Measurements from ENCODE around the gene ZNF780B.

Gene ZNF780B

DNA sequence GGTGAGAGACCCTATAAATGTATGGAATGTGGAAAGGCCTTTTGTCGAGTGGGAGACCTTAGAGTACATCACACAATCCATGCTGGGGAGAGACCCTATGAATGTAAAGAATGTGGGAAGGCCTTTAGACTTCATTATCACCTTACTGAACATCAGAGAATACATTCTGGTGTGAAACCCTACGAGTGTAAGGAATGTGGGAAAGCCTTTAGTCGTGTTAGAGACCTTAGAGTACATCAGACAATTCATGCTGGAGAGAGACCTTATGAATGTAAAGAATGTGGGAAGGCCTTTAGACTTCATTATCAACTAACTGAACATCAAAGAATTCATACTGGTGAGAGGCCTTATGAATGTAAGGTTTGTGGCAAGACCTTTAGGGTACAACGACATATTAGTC lies 42.0 kb downstream of the ZNF780B start:
- H3K4me3 ChIP-seq (replicated peaks in 1 of 2; ENCODE audit: low read depth in 2 of 2, low read length in 2 of 2), result no peak overlapping the region
- TF ChIP-seq, protein P1, sequence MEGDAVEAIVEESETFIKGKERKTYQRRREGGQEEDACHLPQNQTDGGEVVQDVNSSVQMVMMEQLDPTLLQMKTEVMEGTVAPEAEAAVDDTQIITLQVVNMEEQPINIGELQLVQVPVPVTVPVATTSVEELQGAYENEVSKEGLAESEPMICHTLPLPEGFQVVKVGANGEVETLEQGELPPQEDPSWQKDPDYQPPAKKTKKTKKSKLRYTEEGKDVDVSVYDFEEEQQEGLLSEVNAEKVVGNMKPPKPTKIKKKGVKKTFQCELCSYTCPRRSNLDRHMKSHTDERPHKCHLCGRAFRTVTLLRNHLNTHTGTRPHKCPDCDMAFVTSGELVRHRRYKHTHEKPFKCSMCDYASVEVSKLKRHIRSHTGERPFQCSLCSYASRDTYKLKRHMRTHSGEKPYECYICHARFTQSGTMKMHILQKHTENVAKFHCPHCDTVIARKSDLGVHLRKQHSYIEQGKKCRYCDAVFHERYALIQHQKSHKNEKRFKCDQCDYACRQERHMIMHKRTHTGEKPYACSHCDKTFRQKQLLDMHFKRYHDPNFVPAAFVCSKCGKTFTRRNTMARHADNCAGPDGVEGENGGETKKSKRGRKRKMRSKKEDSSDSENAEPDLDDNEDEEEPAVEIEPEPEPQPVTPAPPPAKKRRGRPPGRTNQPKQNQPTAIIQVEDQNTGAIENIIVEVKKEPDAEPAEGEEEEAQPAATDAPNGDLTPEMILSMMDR (IDR thresholded peaks at IDR 0.05; ENCODE audit: low read depth, low read length), result no peak
- DNase-seq (ENCODE audit: low read depth in 2 of 2), result no peak

DNA sequence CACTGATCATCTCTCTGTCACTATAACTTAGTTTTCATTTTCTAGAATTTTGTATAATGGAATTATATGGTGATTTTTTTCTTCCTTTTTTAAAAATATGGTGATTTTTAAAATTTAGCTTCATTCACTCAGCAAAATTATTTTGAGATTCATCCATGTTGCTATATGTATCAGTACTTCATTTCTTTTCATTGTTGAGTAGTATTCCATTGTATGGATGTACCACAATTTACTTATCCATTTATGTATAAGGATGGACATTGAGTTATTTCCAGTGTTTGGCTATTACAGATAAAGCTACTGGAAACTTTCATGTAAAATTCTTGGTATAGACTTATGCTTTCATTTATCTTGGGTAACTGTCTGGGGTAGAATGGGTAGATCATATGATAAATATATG lies 46.4 kb downstream of the ZNF780B start:
- no peak for DNase-seq (ENCODE audit: low read depth in 2 of 2)
- TF ChIP-seq, protein P1 (IDR thresholded peaks at IDR 0.05; ENCODE audit: low read depth, low read length), result no peak
- no peak overlapping the region for H3K4me3 ChIP-seq (replicated peaks in 1 of 2; ENCODE audit: low read depth in 2 of 2, low read length in 2 of 2)

DNA sequence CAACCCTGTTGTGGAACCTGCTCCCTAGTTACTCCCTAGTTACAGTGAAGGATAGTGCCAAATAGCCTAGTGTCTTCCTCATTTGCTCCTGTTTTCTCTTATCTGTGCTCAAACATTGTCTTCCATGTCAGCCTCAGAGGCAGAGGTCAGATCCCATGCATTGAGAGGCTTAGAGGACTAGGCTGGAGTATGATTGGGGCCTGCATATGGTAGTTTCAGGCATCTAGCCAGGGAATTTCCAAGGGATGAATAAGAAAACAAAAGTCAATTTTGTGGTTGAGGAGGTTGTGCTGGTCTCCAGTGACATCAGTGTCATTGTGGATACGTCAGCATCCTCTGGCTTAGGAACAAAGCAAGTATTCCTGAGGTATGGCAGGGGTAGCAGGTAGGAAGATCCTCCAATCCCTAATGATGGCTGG lies 49.7 kb downstream of the ZNF780B start:
- peak; percentile 51 to 95 for DNase-seq (ENCODE audit: low read depth in 2 of 2)
- TF ChIP-seq, protein P1 (IDR thresholded peaks at IDR 0.05; ENCODE audit: low read depth, low read length), result no peak
- no peak overlapping the region for H3K4me3 ChIP-seq (replicated peaks in 1 of 2; ENCODE audit: low read depth in 2 of 2, low read length in 2 of 2)

DNA sequence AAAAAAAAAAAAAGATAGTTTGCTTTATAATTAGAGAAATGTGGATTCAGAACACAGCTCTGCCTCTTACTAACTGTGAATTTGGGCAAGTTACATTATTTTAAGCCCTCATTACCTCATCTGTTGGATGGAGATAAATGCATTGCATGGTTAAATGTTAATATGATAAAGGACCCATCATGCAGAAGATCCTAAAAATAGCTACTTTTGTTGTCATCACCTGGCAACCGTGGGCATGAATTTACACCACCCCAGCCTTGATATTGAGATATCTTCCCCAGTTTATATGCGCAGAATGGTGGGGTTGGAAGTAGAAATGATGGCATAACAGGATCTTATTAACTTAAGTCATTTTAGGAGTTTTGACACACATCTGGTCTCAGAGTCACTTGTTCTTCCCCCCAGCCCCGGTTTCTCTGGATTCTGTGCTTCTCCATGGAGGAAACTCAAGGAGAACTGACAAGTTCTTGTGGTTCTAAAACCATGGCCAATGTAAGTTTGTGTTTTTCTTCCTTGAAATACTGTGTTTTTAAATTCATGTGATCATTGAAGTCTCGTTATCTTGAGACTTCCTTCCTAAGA lies 50.2 kb downstream of the ZNF780B start:
- no peak for DNase-seq (ENCODE audit: low read depth in 2 of 2)
- no peak overlapping the region for H3K4me3 ChIP-seq (replicated peaks in 1 of 2; ENCODE audit: low read depth in 2 of 2, low read length in 2 of 2)
- TF ChIP-seq, protein P1 (IDR thresholded peaks at IDR 0.05; ENCODE audit: low read depth, low read length), result no peak

DNA sequence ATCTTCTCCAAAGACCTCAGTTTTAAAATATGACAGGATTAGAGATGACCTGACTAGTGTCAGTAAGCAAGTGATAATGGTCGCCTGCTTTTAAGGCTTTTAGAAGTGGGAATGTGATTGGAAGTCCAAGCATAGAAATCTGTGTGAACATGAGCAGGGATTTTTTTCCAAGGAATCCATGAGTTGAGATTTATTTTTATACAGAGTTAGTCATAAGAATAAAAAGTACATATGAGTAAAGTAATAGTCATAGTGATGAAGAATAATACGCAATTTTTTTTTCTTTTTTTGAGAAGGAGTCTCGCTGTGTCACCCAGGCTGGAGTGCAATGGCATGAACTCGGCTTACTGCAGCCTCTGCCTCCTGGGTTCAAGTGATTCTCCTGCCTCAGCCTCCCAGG lies 57.5 kb downstream of the ZNF780B start:
- DNase-seq (ENCODE audit: low read depth in 2 of 2), result peak in 1 of 2 donors; percentile 76
- no peak overlapping the region for H3K4me3 ChIP-seq (replicated peaks in 1 of 2; ENCODE audit: low read depth in 2 of 2, low read length in 2 of 2)

DNA sequence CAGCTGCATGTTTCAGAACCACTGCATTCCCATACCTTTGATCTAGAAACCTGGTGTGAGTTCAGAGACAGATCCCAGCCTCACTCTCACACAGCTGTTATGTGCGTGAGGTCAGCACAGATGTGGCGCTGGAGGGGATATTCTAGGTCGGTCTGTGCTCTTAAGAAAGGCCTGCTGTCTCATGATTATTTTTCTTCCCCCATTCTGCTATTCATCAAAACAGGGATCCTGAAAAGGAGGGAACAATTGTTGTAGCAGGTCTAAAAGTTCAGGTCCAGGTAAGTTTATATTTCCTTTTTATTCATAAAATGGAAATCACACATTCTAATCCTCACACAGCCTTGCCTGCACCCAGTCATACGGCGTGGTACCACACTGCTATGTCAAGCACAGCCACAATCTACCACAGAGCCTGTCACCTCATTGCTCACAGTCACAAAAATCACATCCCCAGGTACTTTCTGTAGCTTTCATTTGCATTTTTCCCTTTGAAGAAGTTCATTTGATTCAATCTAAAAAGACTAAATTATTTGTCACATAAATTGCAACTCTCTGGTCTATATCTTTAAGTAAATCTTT lies 58.3 kb downstream of the ZNF780B start:
- peak in 1 of 2 donors; percentile 10 for DNase-seq (ENCODE audit: low read depth in 2 of 2)
- TF ChIP-seq, protein P1 (IDR thresholded peaks at IDR 0.05; ENCODE audit: low read depth, low read length), result no peak
- H3K4me3 ChIP-seq (replicated peaks in 1 of 2; ENCODE audit: low read depth in 2 of 2, low read length in 2 of 2), result peak overlapping the region; percentile 72 to 84

More for the DNA sequence above, 57.5 kb downstream of the ZNF780B start:
- TF ChIP-seq, protein P1 (IDR thresholded peaks at IDR 0.05; ENCODE audit: low read depth, low read length), result no peak
